HL-60/S4 treated with retinoic acid at 250 ng/mL for 4 days and 3 days (cell line): ENCODE results near the gene BSX.

ENCODE experiments used
- in situ Hi-C: fragments of 300-500 bp; cut with MboI; formaldehyde crosslinking; loops from 2 replicates; pipeline ENCODE4 v1.7.0; 2022; ENCODE audit warnings: low sequenced_read_pairs

Gene BSX

GRCh38 chr11:122976061-122976733, 5.4 kb downstream of the BSX start:
- in situ Hi-C loops = no loop called here

- in situ Hi-C loops = no loop called here
Measured at GRCh38 chr11:122963961-122964360, 17.7 kb downstream of the BSX start.

GRCh38 chr11:122954455-122954854, 27.2 kb downstream of the BSX start:
- in situ Hi-C loops = no loop called here

GRCh38 chr11:122951211-122951610, 30.4 kb downstream of the BSX start:
- in situ Hi-C loops = no loop called here

- in situ Hi-C loops = no loop called here
Measured at GRCh38 chr11:122938557-122938956, 43.1 kb downstream of the BSX start.

GRCh38 chr11:122937983-122938382, 43.7 kb downstream of the BSX start:
- in situ Hi-C loops = no loop called here

GRCh38 chr11:122933416-122933815, 48.2 kb downstream of the BSX start:
- in situ Hi-C loops = no loop called here

- in situ Hi-C loops = no loop called here
Measured at GRCh38 chr11:122931510-122931909, 50.1 kb downstream of the BSX start.
